Measurements from ENCODE around the gene DLST. TPM values are rescaled to one million over a fixed set of nuclear protein-coding genes. Genes with fewer than 3 reads are reported as not detected.

The DLST gene
- polyA plus RNA-seq, 1 donor: 70.7 TPM

- DNase-seq (ENCODE audit: low read depth): no peak
Observed at GRCh38 chr14:74896400-74896799, 14.7 kb downstream of the DLST start.

- no peak for DNase-seq (ENCODE audit: low read depth)
Observed at GRCh38 chr14:74897642-74898041, 15.9 kb downstream of the DLST start.

DNA sequence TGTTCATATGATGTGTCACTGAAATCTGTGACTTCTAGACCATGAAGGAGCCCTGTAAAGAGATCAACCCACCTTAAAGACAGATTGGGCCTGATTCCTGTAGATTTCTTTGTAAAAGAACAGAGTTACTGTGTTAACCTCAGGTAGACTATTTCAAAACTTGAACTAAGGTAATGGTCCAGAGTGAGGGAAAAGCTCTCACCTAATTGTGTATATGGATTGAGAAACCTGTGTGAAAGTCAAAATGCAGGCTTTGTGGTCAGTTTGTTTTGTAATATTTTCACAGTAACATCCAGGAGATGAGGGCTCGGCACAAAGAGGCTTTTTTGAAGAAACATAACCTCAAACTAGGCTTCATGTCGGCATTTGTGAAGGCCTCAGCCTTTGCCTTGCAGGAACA is 16.4 kb downstream of the DLST start:
- DNase-seq (ENCODE audit: low read depth): no peak

DNA sequence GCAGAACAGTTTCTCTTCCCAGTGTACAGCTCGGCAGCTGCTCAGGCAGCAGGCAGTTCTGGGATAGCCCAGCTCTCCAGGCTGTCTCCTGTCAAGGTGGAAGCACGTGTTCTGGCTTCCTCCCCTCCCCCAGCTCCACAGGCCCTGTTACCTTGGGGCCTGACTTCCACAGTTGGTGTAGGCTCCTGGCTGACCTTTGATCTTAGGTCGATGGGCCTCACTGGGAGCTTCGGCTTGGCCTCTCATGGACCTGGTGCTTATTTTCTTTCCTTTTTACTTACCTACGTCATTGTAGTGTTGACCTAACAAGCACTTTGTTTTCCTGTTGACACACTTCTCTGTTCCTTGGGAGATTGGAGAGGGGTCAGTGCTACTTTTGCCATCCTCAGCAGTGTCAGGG is 17.0 kb downstream of the DLST start:
- no peak for DNase-seq (ENCODE audit: low read depth)

GRCh38 chr14:74902941-74903705 is 21.4 kb downstream of the DLST start:
- no peak for DNase-seq (ENCODE audit: low read depth)

DNA sequence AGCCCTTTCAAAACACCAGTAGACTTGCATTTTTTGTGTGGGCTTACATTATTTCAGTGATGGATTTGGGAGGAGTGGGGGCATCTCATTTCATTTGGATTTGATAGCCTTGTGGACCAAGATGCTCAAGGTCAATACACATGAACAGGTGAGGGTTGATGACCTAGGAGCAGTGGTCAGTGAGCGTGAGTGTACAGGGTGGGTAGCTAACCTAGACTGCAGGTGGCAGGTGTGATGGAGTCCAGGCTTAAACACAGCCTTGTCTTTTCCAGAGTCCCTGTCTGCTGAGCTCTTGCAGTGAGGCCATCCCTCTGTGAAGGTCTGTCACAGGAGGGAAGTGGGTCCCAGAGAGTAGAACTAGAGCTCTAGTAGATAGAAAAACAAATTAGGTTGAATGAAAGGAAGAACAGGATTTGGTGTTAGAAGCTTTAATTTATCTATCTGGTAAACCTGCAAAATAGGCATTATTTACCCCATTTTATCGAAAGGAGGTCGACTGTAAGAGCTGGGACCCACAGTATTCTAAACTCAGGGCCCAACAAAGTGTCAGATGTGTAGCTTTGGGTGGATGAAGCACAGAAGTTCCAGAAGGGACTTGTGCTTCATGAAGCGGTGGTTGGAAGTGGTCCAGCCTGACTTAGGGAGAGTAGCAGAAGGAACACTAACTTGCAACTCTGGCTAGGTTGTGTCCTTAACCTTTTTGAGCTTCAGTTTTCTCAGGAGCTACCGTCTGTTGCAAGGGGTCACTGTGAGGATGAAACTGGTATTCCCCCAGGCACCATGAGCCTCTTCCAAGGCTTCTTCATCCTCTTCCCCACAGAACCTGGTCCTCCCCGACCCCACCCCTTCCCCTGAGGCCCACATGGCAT is 23.2 kb downstream of the DLST start:
- DNase-seq (ENCODE audit: low read depth): no peak

DNA sequence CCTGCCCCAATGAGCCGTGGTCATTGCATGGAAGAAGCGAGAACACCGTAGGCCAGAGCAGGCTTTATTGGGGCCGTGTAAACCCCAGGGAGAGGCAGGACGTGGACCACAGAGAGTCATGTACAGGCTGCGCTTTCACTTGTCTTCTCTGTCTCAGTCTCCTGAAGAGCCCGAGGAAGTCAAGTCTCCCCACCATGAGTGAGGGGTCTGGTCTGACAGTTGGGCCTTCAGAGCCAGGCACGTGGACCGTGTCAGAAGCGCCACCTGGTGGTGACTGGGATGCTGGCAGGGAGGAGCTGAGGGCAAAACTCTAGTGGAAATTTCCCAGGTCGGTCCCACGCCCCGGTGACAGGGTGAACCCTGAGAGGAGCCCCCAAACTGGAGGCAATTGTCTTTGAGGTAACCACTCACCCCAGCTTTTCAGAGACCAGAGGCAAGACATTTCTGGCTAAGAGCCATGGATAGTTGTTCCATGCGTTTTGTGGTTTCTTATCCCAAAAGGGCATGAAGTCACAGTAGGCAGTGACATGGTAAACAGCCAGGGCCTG is 24.0 kb downstream of the DLST start:
- no peak for DNase-seq (ENCODE audit: low read depth)

DNA sequence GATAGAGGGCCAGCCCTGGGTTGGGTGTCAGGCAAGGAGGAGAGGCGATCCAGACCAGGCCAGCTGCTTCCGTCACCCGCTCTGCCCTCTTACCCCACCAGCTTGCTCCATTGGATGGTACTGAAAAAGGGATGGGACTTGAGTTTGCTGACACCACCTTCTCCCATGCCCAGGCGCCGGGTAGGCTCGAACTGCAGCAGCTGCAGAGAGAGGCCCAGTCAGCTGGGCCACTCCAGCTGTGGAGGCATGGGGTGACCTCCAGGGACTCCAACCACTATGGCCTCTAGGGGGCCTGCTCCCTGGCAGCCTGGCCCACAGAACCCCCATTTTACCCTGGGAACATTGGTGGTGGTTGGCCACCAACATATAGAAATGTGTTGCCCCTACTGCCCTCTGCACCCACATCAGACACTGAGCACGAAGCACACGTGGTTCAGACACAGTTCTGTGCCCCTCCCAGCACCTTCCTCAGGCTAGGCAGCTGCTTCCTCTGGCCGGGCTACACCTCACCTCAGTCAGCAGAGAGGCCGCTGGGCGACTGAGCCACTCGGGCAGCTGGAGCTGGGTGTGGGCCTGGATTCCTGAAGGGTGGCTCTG is 25.3 kb downstream of the DLST start:
- no peak for DNase-seq (ENCODE audit: low read depth)

DNA sequence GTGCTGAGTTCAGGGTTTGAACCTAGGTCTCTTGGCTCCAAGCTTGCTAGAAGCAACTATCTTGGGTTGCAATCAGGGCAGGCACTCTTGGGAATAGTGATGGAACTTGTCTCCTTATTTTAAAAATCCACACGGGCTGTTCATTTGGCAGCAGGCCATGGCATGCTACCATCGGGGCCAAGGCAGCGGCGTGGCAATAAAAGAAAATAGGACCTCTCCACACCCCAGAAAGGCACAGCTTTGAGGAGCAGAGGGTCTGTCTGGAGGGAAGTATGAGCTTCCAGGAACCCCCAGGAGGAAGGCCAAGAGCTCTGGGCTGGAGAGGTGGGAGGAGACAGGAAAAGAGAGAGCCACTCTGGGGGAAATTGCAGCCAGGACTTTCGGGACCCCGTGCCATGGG is 26.0 kb downstream of the DLST start:
- no peak for DNase-seq (ENCODE audit: low read depth)

DNA sequence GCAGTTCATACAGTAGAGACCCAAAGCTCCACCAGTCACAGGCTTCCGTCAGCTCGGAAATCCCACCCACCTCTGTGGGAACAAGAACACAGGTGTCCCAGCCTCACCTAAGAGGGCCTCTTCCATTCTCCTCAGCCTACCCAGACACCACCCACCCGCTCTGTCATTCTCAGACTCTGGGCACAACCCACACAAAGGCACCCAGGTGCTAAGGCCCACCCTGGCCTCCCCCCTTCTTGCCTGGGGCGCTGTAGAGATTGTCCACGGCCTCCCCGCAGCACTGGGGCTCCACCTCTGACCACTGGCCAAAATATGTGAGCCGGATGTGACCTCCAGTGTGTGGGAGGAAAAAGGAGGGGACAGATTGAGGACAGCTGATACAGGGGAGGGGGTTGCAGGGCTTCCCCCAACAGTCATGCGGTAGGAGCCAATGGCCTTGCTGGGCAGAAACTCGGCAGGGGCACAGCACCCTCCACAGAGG is 27.2 kb downstream of the DLST start:
- no peak for DNase-seq (ENCODE audit: low read depth)

DNA sequence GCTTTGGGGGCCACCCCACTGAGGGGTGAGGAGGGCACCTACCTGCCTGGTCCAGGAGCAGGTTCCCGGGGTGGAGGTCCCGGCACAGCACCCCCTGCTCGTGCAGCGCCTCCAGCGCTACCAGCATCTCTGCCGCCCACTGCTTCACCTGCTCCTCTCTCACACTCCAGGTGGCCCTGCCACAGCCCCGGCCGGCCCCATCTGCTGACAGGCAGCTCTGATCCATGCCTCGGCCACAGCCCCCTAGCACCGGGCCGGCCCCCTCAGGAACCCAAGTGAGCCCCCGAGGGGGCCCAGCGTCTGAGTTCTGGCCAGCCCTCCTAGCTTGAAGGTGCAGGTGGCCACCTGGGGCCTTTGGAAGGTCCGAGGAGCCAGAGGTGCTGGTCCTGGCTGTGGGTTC is 27.8 kb downstream of the DLST start:
- DNase-seq (ENCODE audit: low read depth): no peak

- DNase-seq (ENCODE audit: low read depth): no peak
Observed at GRCh38 chr14:74909911-74910310, 28.2 kb downstream of the DLST start.

- DNase-seq (ENCODE audit: low read depth): no peak
Observed at GRCh38 chr14:74910556-74910955, 28.8 kb downstream of the DLST start.

- no peak for DNase-seq (ENCODE audit: low read depth)
Observed at GRCh38 chr14:74911221-74911620, 29.5 kb downstream of the DLST start.

DNA sequence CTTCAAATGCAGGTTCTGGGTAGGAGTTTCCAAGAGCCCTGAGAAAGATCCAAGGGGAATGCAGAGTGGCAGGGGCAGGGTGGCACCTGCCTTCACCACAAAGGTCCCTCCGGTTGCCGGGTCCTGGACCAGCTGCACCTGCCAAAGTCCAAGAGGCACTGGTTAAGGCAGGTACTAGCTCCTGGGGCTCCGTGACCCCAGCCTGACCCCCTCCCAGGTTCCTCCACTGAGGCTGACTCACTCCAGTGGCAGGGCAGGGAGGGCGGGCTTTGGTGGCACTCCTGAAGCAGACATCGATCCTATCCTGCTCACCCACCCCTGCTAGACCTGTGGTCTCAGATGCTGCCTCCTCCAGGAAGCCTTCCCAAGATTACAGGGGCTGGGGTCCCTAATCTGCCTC is 30.0 kb downstream of the DLST start:
- DNase-seq (ENCODE audit: low read depth): no peak

- DNase-seq (ENCODE audit: low read depth): no peak
Observed at GRCh38 chr14:74912111-74912510, 30.4 kb downstream of the DLST start.

DNA sequence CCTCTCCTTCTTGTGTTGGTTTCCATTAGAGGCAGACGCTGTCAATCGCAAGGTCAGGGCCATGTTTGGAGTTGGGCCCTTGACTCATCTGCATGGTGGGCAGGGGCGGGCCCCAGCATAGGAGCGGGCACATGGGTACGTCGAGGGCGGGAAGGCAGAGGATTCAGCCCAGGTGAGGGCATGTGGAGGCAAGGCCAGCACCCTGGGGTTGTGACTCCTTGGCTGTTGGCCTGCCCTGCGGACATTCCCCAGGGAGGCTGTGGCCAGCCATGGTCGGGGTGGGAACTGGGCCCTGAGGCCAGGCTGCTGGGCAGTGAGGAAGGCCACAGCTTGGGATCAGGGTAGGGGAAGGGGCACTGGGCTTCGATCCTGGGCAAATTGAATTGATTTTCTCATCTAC is 31.1 kb downstream of the DLST start:
- DNase-seq (ENCODE audit: low read depth): no peak

DNA sequence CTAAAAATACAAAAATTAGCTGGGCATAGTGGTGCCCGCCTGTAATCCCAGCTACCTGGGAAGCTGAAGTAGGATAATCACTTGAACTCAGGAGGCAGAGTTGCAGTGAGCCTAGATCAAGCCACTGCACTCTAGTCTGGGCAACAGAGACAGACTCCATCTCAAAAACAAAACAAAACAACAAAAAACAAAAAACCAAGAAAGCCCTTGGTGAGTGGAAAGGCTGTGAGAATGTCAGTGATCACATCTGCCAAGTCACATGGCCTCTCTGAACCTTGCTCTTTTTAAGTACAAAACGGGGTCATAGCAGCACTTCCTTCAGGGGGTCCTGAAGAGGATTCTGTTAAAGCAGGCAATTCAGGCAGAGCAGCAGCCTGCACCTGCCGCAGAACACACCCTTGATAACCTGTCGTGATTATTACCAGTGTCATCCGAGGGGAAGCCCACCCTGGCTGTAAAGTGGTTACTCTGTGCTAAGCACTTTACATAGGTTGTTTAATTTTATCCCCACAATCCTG is 31.7 kb downstream of the DLST start:
- no peak for DNase-seq (ENCODE audit: low read depth)

DNA sequence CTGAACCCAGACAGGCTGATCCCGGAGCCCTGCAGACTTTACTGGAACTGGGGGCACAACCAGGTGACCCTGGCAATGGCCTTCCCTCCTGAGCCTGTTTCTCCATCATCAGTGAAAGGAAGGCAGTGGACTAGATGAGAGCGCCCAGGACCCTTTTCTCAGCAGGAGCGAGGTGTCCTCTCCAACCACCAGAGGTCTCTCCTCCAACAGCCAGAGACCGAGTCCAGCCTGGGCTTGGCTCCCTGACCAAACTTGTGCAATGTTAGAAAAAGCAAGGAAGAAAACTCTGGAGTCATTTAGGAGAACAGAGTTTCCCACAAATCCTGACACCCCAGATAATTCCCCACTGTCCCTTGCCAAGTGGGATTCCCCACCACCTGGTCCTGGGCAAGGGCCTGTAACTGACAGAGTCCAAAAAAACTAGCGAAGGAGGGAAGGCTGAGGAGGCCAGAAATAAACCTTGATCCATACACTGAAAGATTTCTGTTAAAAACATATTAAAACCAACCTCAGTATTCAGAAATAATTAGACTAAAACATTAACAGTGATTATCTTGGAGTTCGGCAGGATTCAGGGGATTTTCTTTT is 32.4 kb downstream of the DLST start:
- DNase-seq (ENCODE audit: low read depth): peak; percentile 76

DNA sequence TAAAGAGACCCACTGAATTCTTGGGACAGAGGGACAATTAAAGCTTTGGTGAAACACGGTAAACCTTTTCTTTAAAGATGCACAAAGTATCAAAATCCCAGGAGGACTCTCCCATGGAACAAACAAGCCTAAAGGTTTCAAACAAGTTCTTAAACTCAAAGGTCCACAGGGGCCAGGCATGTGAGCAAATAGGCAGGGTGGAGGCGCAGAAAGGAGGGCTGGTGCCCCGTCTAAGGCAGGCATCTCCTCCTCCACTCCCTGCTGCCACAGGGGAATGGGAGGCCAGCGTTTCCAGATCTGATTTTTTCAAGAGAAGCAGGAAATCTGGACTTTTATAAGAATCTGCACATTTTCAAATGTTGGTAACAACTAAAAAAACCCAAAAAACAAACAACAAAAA is 33.7 kb downstream of the DLST start:
- DNase-seq (ENCODE audit: low read depth): no peak

- no peak for DNase-seq (ENCODE audit: low read depth)
Observed at GRCh38 chr14:74915826-74916225, 34.1 kb downstream of the DLST start.

GRCh38 chr14:74917178-74917543 is 35.4 kb downstream of the DLST start:
- no peak for DNase-seq (ENCODE audit: low read depth)

Measured in forelimb muscle (tissue), 1 donor.